Fibroblast of lung (primary cell): Measurements from ENCODE around the gene ZNF263. TPM values are rescaled to one million over a fixed set of nuclear protein-coding genes. Genes with fewer than 3 reads are reported as not detected.

Source experiments
- DNase-seq, 2 donors: peaks; one replicate each; pipeline versions ENCODE4 v3.0.0 to v3.0.0-alpha.2; 2010; ENCODE audit warnings: low read depth in 2 of 2
- H2AFZ ChIP-seq: 2 replicates; pipeline ENCODE4 v1.5.1; 2012; ENCODE audit warnings: low read length, control low read depth, inconsistent platforms
- H3K27ac ChIP-seq: 2 replicates; pipeline ENCODE4 v1.5.1; 2011; ENCODE audit warnings: low read length, control low read depth; ENCODE audit not compliant: insufficient read depth
- H3K27me3 ChIP-seq: 2 replicates; pipeline ENCODE4 v1.5.1; 2011; ENCODE audit warnings: mild to moderate bottlenecking, low read length; ENCODE audit not compliant: control insufficient read depth, insufficient read depth
- H3K36me3 ChIP-seq: 2 replicates; pipeline ENCODE4 v1.5.1; 2011; ENCODE audit warnings: low read length; ENCODE audit not compliant: control insufficient read depth, insufficient read depth
- H3K4me1 ChIP-seq: 2 replicates; pipeline ENCODE4 v1.5.1; 2011; ENCODE audit warnings: low read length; ENCODE audit not compliant: control insufficient read depth, insufficient read depth; ENCODE audit errors: extremely low read depth
- H3K4me2 ChIP-seq: 2 replicates; pipeline ENCODE4 v1.5.1; 2011; ENCODE audit warnings: low read length, control low read depth; ENCODE audit not compliant: insufficient read depth; ENCODE audit errors: extremely low read depth
- H3K4me3 ChIP-seq, 4 experiments: fragments of 200-600 bp in 1 of 4; sonication (generic) in 1 of 4; replicated peaks in 1 of 4; 2 replicates each; pipeline ENCODE4 v1.5.1; 2011 to 2016; ENCODE audit warnings: low read length in 4 of 4, low read depth in 3 of 4, mild to moderate bottlenecking in 3 of 4, control low read depth in 2 of 4, inconsistent platforms in 1 of 4, mixed read lengths in 1 of 4; ENCODE audit not compliant: insufficient read depth in 1 of 4; ENCODE audit errors: control extremely low read depth in 1 of 4
- H3K79me2 ChIP-seq: 2 replicates; pipeline ENCODE4 v1.5.1; 2012; ENCODE audit warnings: mild to moderate bottlenecking, low read length, inconsistent platforms; ENCODE audit not compliant: control insufficient read depth, insufficient read depth
- H3K9ac ChIP-seq: 2 replicates; pipeline ENCODE4 v1.5.1; 2011; ENCODE audit warnings: mild to moderate bottlenecking, low read length, control low read depth; ENCODE audit not compliant: insufficient read depth
- H3K9me3 ChIP-seq: 2 replicates; pipeline ENCODE4 v1.5.1; 2012; ENCODE audit warnings: low read depth, low read length; ENCODE audit not compliant: control insufficient read depth, insufficient read depth
- H4K20me1 ChIP-seq: 2 replicates; pipeline ENCODE4 v1.5.1; 2011; ENCODE audit warnings: low read length; ENCODE audit not compliant: control insufficient read depth, insufficient read depth; ENCODE audit errors: extremely low read depth
- CTCF ChIP-seq, 2 donors: IDR thresholded peaks in 1 of 2; conservative IDR thresholded peaks in 1 of 2; 1 replicate in 1 of 2; 2 replicates in 1 of 2; pipeline ENCODE4 v1.5.1; 2011 to 2012; ENCODE audit warnings: low read length in 2 of 2, control low read depth in 1 of 2, inconsistent platforms in 1 of 2, low read depth in 1 of 2, mild to moderate bottlenecking in 1 of 2
- EZH2 ChIP-seq: IDR thresholded peaks from 2 replicates; pipeline ENCODE4 v1.5.1; 2012; ENCODE audit warnings: low read length, control low read depth, mild to moderate bottlenecking; ENCODE audit errors: missing control alignments
- polyA plus RNA-seq, 2 donors: library from polyadenylated mRNA; depleted of rRNA in 1 of 2; stranded (reverse) in 1 of 2; unstranded in 1 of 2; fragments of >200 nt; gene quantifications; 2 replicates each; pipeline ENCODE4 v1.2.1, GENCODE V29; 2011 to 2012; ENCODE audit warnings: missing spikeins in 1 of 2
- total RNA-seq: library from RNA; depleted of rRNA; stranded (reverse); fragments of >200 nt; gene quantifications from 2 replicates; pipeline ENCODE4 v1.2.1, GENCODE V29; 2014

Gene ZNF263
- total and polyA plus RNA-seq, 2 donors (not counting 1 experiment from before 2014, with no cell fraction given), result 11.1 to 37.3 TPM

- H3K27me3 ChIP-seq, result no peaks in the 10 kb centered on the region
- TF ChIP-seq CTCF (conservative IDR thresholded peaks at IDR 0.05 in 1 of 2, IDR thresholded peaks at IDR 0.05 in 1 of 2; ENCODE audit: low read depth in 1 of 2, low read length in 2 of 2) (no peak), EZH2 (no peak)
- peak within 1 kb of the TSS; percentile 92 for H2AFZ ChIP-seq
- peak within 1 kb of the TSS; percentile 91 for H3K27ac ChIP-seq
- H3K4me1 ChIP-seq, result peaks cover 2% of the 10 kb centered on the region
- H3K9ac ChIP-seq, result peak within 1 kb of the TSS; percentile 93
- peak within 1 kb of the TSS; percentile 94 for H3K4me2 ChIP-seq
- peaks cover 2% of the 10 kb centered on the region for H3K9me3 ChIP-seq
- peak; percentile 93 to 94 for DNase-seq
- H3K4me3 ChIP-seq, result peak within 1 kb of the TSS; percentile 70 to 86 (median 79)
- peaks cover 4% of the 10 kb centered on the region for H3K36me3 ChIP-seq
- no peaks in the 10 kb centered on the region for H3K79me2 ChIP-seq
- no peaks in the 10 kb centered on the region for H4K20me1 ChIP-seq
Measured at GRCh38 chr16:3305109-3306068, 22.1 kb downstream of the ZNF263 start, which contains the start of the genes TIGD7 and ZNF75A. TSS of gene TIGD7 (minus strand) at chr16:3305430. CDS start at chr16:3300614, 4,816 bp downstream. TSS of gene ZNF75A (plus strand) at chr16:3305497. CDS start at chr16:3308429, 2,932 bp downstream.

GRCh38 chr16:3306078-3306477 is 22.8 kb downstream of the ZNF263 start:
- H3K27me3 ChIP-seq, result no peaks in the 10 kb centered on the region
- H4K20me1 ChIP-seq, result no peaks in the 10 kb centered on the region
- peak overlapping the region; percentile 70 to 86 (median 79) for H3K4me3 ChIP-seq
- no peak for TF ChIP-seq EZH2
- no peak overlapping the region for H2AFZ ChIP-seq
- H3K4me1 ChIP-seq, result peaks cover 2% of the 10 kb centered on the region
- H3K79me2 ChIP-seq, result no peaks in the 10 kb centered on the region
- peak overlapping the region; percentile 91 for H3K27ac ChIP-seq
- DNase-seq, result no peak
- peak overlapping the region; percentile 93 for H3K9ac ChIP-seq
- H3K36me3 ChIP-seq, result peaks cover 2% of the 10 kb centered on the region
- peaks cover 2% of the 10 kb centered on the region for H3K9me3 ChIP-seq
- H3K4me2 ChIP-seq, result peak overlapping the region; percentile 94

GRCh38 chr16:3311496-3311895 is 28.2 kb downstream of the ZNF263 start:
- no peaks in the 10 kb centered on the region for H3K27me3 ChIP-seq
- H3K27ac ChIP-seq, result no peak overlapping the region
- no peak for TF ChIP-seq CTCF (conservative IDR thresholded peaks at IDR 0.05 in 1 of 2, IDR thresholded peaks at IDR 0.05 in 1 of 2; ENCODE audit: low read depth in 1 of 2, low read length in 2 of 2)
- TF ChIP-seq EZH2, result no peak
- no peak overlapping the region for H3K9ac ChIP-seq
- H3K9me3 ChIP-seq, result peaks cover 4% of the 10 kb centered on the region
- H3K4me3 ChIP-seq, result no peak overlapping the region
- H2AFZ ChIP-seq, result no peak overlapping the region
- peaks cover 6% of the 10 kb centered on the region for H3K36me3 ChIP-seq
- H3K4me1 ChIP-seq, result no peaks in the 10 kb centered on the region
- H3K4me2 ChIP-seq, result no peak overlapping the region
- H3K79me2 ChIP-seq, result no peaks in the 10 kb centered on the region
- no peak for DNase-seq
- no peaks in the 10 kb centered on the region for H4K20me1 ChIP-seq
